ENCODE results near the gene TP53I13.

The TP53I13 gene

GRCh38 chr17:29612404-29613280 is 44.1 kb downstream of the TP53I13 start:
- Histone ChIP-seq H3K27me3 (ENCODE audit: low read depth, low read length) (no peaks in the 10 kb centered on the region), H3K79me2 (ENCODE audit: low read length) (no peaks in the 10 kb centered on the region), H3K36me3 (replicated peaks; ENCODE audit: low read depth, low read length) (peaks cover 4% of the 10 kb centered on the region), H2AFZ (ENCODE audit: low read depth, low read length) (no peak overlapping the region), H3K9me3 (ENCODE audit: insufficient read depth, low read length) (no peaks in the 10 kb centered on the region), H3K4me2 (ENCODE audit: low read length) (no peak overlapping the region), H3K27ac (ENCODE audit: low read length) (no peak overlapping the region), H3K4me3 (ENCODE audit: low read length) (no peak overlapping the region), H3K4me1 (ENCODE audit: low read length) (peaks cover 8% of the 10 kb centered on the region; the same call in 1 of the 2 replicates), H3K9ac (ENCODE audit: low read length) (no peak overlapping the region), H4K20me1 (ENCODE audit: insufficient read depth, low read length) (peaks cover 6% of the 10 kb centered on the region)
- no peak for TF ChIP-seq CTCF (IDR thresholded peaks at IDR 0.05; ENCODE audit: low read depth, low read length)
- TF ChIP-seq EZH2phosphoT487 (IDR thresholded peaks at IDR 0.05; ENCODE audit: low read depth): no peak

GRCh38 chr17:29613352-29613837 is 44.9 kb downstream of the TP53I13 start:
- Histone ChIP-seq H3K27ac (ENCODE audit: low read length) (no peak overlapping the region), H4K20me1 (ENCODE audit: insufficient read depth, low read length) (peaks cover 6% of the 10 kb centered on the region), H2AFZ (ENCODE audit: low read depth, low read length) (no peak overlapping the region), H3K9ac (ENCODE audit: low read length) (no peak overlapping the region), H3K36me3 (replicated peaks; ENCODE audit: low read depth, low read length) (peaks cover 4% of the 10 kb centered on the region), H3K79me2 (ENCODE audit: low read length) (no peaks in the 10 kb centered on the region), H3K4me1 (ENCODE audit: low read length) (peaks cover 11% of the 10 kb centered on the region; the same call in 1 of the 2 replicates), H3K4me2 (ENCODE audit: low read length) (no peak overlapping the region), H3K9me3 (ENCODE audit: insufficient read depth, low read length) (no peaks in the 10 kb centered on the region), H3K4me3 (ENCODE audit: low read length) (no peak overlapping the region), H3K27me3 (ENCODE audit: low read depth, low read length) (no peaks in the 10 kb centered on the region)
- TF ChIP-seq CTCF (IDR thresholded peaks at IDR 0.05; ENCODE audit: low read depth, low read length) (no peak), EZH2phosphoT487 (IDR thresholded peaks at IDR 0.05; ENCODE audit: low read depth) (no peak)

GRCh38 chr17:29613856-29614255 is 45.4 kb downstream of the TP53I13 start:
- Histone ChIP-seq H2AFZ (ENCODE audit: low read depth, low read length) (no peak overlapping the region), H3K79me2 (ENCODE audit: low read length) (no peaks in the 10 kb centered on the region), H3K9ac (ENCODE audit: low read length) (no peak overlapping the region), H3K4me2 (ENCODE audit: low read length) (no peak overlapping the region), H3K4me3 (ENCODE audit: low read length) (no peak overlapping the region), H3K36me3 (replicated peaks; ENCODE audit: low read depth, low read length) (peaks cover 4% of the 10 kb centered on the region), H4K20me1 (ENCODE audit: insufficient read depth, low read length) (peaks cover 6% of the 10 kb centered on the region), H3K27ac (ENCODE audit: low read length) (no peak overlapping the region), H3K27me3 (ENCODE audit: low read depth, low read length) (no peaks in the 10 kb centered on the region), H3K9me3 (ENCODE audit: insufficient read depth, low read length) (no peaks in the 10 kb centered on the region), H3K4me1 (ENCODE audit: low read length) (peaks cover 13% of the 10 kb centered on the region; the same call in 1 of the 2 replicates)
- TF ChIP-seq EZH2phosphoT487 (IDR thresholded peaks at IDR 0.05; ENCODE audit: low read depth) (no peak), CTCF (IDR thresholded peaks at IDR 0.05; ENCODE audit: low read depth, low read length) (no peak)

GRCh38 chr17:29614349-29615047 is 46.0 kb downstream of the TP53I13 start:
- no peaks in the 10 kb centered on the region for H3K79me2 ChIP-seq (ENCODE audit: low read length)
- no peak overlapping the region for H3K27ac ChIP-seq (ENCODE audit: low read length)
- peak overlapping the region; percentile 64; the same call in 1 of the 2 replicates for H3K4me3 ChIP-seq (ENCODE audit: low read length)
- TF ChIP-seq EZH2phosphoT487 (IDR thresholded peaks at IDR 0.05; ENCODE audit: low read depth) (no peak), CTCF (IDR thresholded peaks at IDR 0.05; ENCODE audit: low read depth, low read length) (no peak)
- no peaks in the 10 kb centered on the region for H3K9me3 ChIP-seq (ENCODE audit: insufficient read depth, low read length)
- no peak overlapping the region for H2AFZ ChIP-seq (ENCODE audit: low read depth, low read length)
- peaks cover 13% of the 10 kb centered on the region; the same call in 1 of the 2 replicates for H3K4me1 ChIP-seq (ENCODE audit: low read length)
- H3K27me3 ChIP-seq (ENCODE audit: low read depth, low read length): no peaks in the 10 kb centered on the region
- H4K20me1 ChIP-seq (ENCODE audit: insufficient read depth, low read length): peaks cover 6% of the 10 kb centered on the region
- peak overlapping the region; percentile 84 for H3K4me2 ChIP-seq (ENCODE audit: low read length)
- peaks cover 4% of the 10 kb centered on the region for H3K36me3 ChIP-seq (replicated peaks; ENCODE audit: low read depth, low read length)
- no peak overlapping the region for H3K9ac ChIP-seq (ENCODE audit: low read length)

Measured in OCI-LY3 (cell line).